GM06990 (cell line): ENCODE measurements around the gene PAH.

ENCODE experiments used
- DNase-seq: peaks from one replicate; pipeline ENCODE4 v3.0.0-alpha.2; 2011; ENCODE audit not compliant: insufficient read length; ENCODE audit errors: extremely low read depth
- H3K27me3 ChIP-seq: replicated peaks from 2 replicates; pipeline ENCODE4 v1.6.0; 2011; ENCODE audit warnings: low read length; ENCODE audit not compliant: control insufficient read depth, insufficient read depth
- H3K36me3 ChIP-seq: 2 replicates; pipeline ENCODE4 v1.5.1; 2011; ENCODE audit warnings: low read length; ENCODE audit not compliant: control insufficient read depth, insufficient read depth
- H3K4me3 ChIP-seq: replicated peaks from 2 replicates; pipeline ENCODE4 v1.5.1; 2011; ENCODE audit warnings: low read depth, mild to moderate bottlenecking, control low read depth, low read length
- CTCF ChIP-seq: IDR thresholded peaks from 2 replicates; pipeline ENCODE4 v1.5.1; 2011; ENCODE audit warnings: low read length, control low read depth, mild to moderate bottlenecking, inconsistent platforms; ENCODE audit not compliant: insufficient read depth, poor library complexity, severe bottlenecking

The PAH gene

GRCh38 chr12:102921240-102921639 is 4.2 kb upstream of the PAH start:
- no peak for DNase-seq
- H3K27me3 ChIP-seq = no peaks in the 10 kb centered on the region
- no peak overlapping the region for H3K4me3 ChIP-seq
- no peaks in the 10 kb centered on the region for H3K36me3 ChIP-seq
- no peak for TF ChIP-seq CTCF

- H3K36me3 ChIP-seq = no peaks in the 10 kb centered on the region
- H3K4me3 ChIP-seq = no peak overlapping the region
- TF ChIP-seq CTCF = no peak
- DNase-seq = no peak
- H3K27me3 ChIP-seq = no peaks in the 10 kb centered on the region
Observed at GRCh38 chr12:102920271-102920670, 3.2 kb upstream of the PAH start.

GRCh38 chr12:102918840-102919239 is 1.8 kb upstream of the PAH start:
- no peaks in the 10 kb centered on the region for H3K36me3 ChIP-seq
- no peak overlapping the region for H3K4me3 ChIP-seq
- DNase-seq = no peak
- no peaks in the 10 kb centered on the region for H3K27me3 ChIP-seq
- no peak for TF ChIP-seq CTCF

- DNase-seq = no peak
- TF ChIP-seq CTCF = no peak
- H3K36me3 ChIP-seq = no peaks in the 10 kb centered on the region
- H3K4me3 ChIP-seq = no peak overlapping the region
- no peaks in the 10 kb centered on the region for H3K27me3 ChIP-seq
Observed at GRCh38 chr12:102916252-102917025, 605 bp downstream of the PAH start.

- H3K27me3 ChIP-seq = no peaks in the 10 kb centered on the region
- TF ChIP-seq CTCF = no peak
- H3K4me3 ChIP-seq = no peak overlapping the region
- no peaks in the 10 kb centered on the region for H3K36me3 ChIP-seq
- no peak for DNase-seq
Observed at GRCh38 chr12:102913453-102914226, 3.4 kb downstream of the PAH start.
